HepG2 (cell line): ENCODE data around the gene SURF2. TPM values are rescaled to one million over a fixed set of nuclear protein-coding genes. Genes with fewer than 3 reads are reported as not detected.

Experiments used
- ATAC-seq: fragments of 200-7000 bp; cut with Tn5 transposase; 3 replicates; pipeline ENCODE4 v1.9.1; 2020; ENCODE audit warnings: mild to moderate bottlenecking, moderate library complexity
- BruUV-seq: library from RNA; stranded (reverse); fragments of 400-500 nt; replicated peaks from 2 replicates; lab custom pipeline; 2021; lab: Mats Ljungman, UMichigan
- CTCF ChIA-PET: fragments of 300-600 bp; formaldehyde crosslinking; extraction: SDS; loops from one replicate; lab custom pipeline; 2021; ENCODE audit warnings: low total read pairs, inconsistent platforms, low intra/inter-chr PET ratio; lab: Yijun Ruan, JAX
- POLR2A ChIA-PET: fragments of 350-600 bp; sonication (Branson Sonifier 250); formaldehyde crosslinking; loops from one replicate; lab custom pipeline; 2020; ENCODE audit warnings: antibody characterized with exemption, inconsistent platforms; lab: Yijun Ruan, JAX
- DNase-seq: peaks from one replicate; pipeline ENCODE4 v3.0.0-alpha.2; 2015; ENCODE audit warnings: low spot score
- FAIRE-seq: peaks from 3 replicates; lab custom pipeline; 2011; peaks lifted over from hg19 to GRCh38; lab: Jason Lieb, UNC
- H2AFZ ChIP-seq: one replicate; pipeline ENCODE4 v1.6.1; 2011; ENCODE audit warnings: low read length, inconsistent platforms
- H3K27ac ChIP-seq: fragments of 300-600 bp; 3 replicates; pipeline ENCODE4 v1.8.0; 2011; ENCODE audit warnings: mixed run types, mild to moderate bottlenecking, mixed read lengths, low read length, inconsistent platforms; ENCODE audit not compliant: insufficient read depth; ENCODE audit errors: extremely low read length
- H3K27me3 ChIP-seq, 2 experiments: fragments of 200-600 bp in 1 of 2; 2 replicates in 1 of 2; 3 replicates in 1 of 2; pipeline versions ENCODE4 v1.6.0 to v1.8.0; 2011; ENCODE audit warnings: low read length in 2 of 2, mild to moderate bottlenecking in 2 of 2, moderate library complexity in 2 of 2, inconsistent platforms in 1 of 2; ENCODE audit not compliant: insufficient read depth in 2 of 2, control insufficient read depth in 1 of 2
- H3K36me3 ChIP-seq, 2 experiments: fragments of 200-600 bp in 1 of 2; replicated peaks in 1 of 2; 2 replicates in 1 of 2; 3 replicates in 1 of 2; pipeline versions ENCODE4 v1.5.1 to v1.8.0; 2011; ENCODE audit warnings: low read length in 2 of 2, inconsistent platforms in 1 of 2; ENCODE audit not compliant: insufficient read depth in 2 of 2, control insufficient read depth in 1 of 2
- H3K4me1 ChIP-seq: 2 replicates; pipeline ENCODE4 v1.5.1; 2012; ENCODE audit warnings: low read length, inconsistent platforms; ENCODE audit not compliant: insufficient read depth
- H3K4me2 ChIP-seq: 2 replicates; pipeline ENCODE4 v1.6.0; 2011; ENCODE audit warnings: low read depth, low read length, inconsistent platforms
- H3K4me3 ChIP-seq, 3 experiments: fragments of 200-600 bp in 1 of 3; sonication (generic), shearing (Covaris generic) in 1 of 3; replicated peaks in 1 of 3; 2 replicates each; pipeline ENCODE4 v1.5.1; 2011 to 2016; ENCODE audit warnings: low read length in 3 of 3, inconsistent platforms in 2 of 3, low read depth in 2 of 3, mild to moderate bottlenecking in 2 of 3, control low read depth in 1 of 3, mixed read lengths in 1 of 3; ENCODE audit not compliant: insufficient read depth in 1 of 3
- H3K79me2 ChIP-seq: one replicate; pipeline ENCODE4 v1.6.1; 2011; ENCODE audit warnings: low read length, inconsistent platforms; ENCODE audit not compliant: insufficient read depth
- H3K9ac ChIP-seq: 2 replicates; pipeline ENCODE4 v1.6.0; 2011; ENCODE audit warnings: mild to moderate bottlenecking, low read depth, low read length, inconsistent platforms; ENCODE audit not compliant: insufficient read depth
- H3K9me3 ChIP-seq: 2 replicates; pipeline ENCODE4 v1.5.1; 2012; ENCODE audit warnings: mild to moderate bottlenecking, low read length
- H4K20me1 ChIP-seq: 2 replicates; pipeline ENCODE4 v1.6.0; 2011; ENCODE audit warnings: inconsistent platforms, mild to moderate bottlenecking, low read length, moderate library complexity; ENCODE audit not compliant: insufficient read depth
- CERS6 ChIP-seq: sonication (generic); formaldehyde crosslinking; IDR thresholded peaks from 2 replicates; pipeline ENCODE4 v1.5.0; 2020; ENCODE audit warnings: missing genetic modification reagents
- CSRNP2 ChIP-seq: sonication (generic); formaldehyde crosslinking; conservative IDR thresholded peaks from 2 replicates; pipeline ENCODE4 v1.8.0; 2022; ENCODE audit warnings: low read depth, missing genetic modification reagents
- MIER3 ChIP-seq: IDR thresholded peaks from 2 replicates; pipeline ENCODE4 v1.6.1; 2016; ENCODE audit warnings: missing compliant biosample characterization, borderline replicate concordance
- PHF21A ChIP-seq: sonication (generic); formaldehyde crosslinking; IDR thresholded peaks from 2 replicates; pipeline ENCODE4 v1.5.0; 2020; ENCODE audit warnings: mild to moderate bottlenecking, missing genetic modification reagents
- REPIN1 ChIP-seq: sonication (generic); formaldehyde crosslinking; IDR thresholded peaks from 2 replicates; pipeline ENCODE4 v1.8.0; 2022; ENCODE audit warnings: missing genetic modification reagents, low read depth, mild to moderate bottlenecking, borderline replicate concordance
- TRIM22 ChIP-seq: fragments of 450-650 bp; IDR thresholded peaks from 2 replicates; pipeline ENCODE4 v1.6.1; 2017
- ZFX ChIP-seq: sonication (generic); formaldehyde crosslinking; IDR thresholded peaks from 2 replicates; pipeline ENCODE4 v1.4.0; 2020; ENCODE audit warnings: mild to moderate bottlenecking, low read depth, missing genetic modification reagents, moderate library complexity
- ZNF512B ChIP-seq: sonication (generic); formaldehyde crosslinking; IDR thresholded peaks from 2 replicates; pipeline ENCODE4 v1.5.1; 2020; ENCODE audit warnings: missing genetic modification reagents, mild to moderate bottlenecking, borderline replicate concordance
- ZNF737 ChIP-seq: sonication (generic); formaldehyde crosslinking; IDR thresholded peaks from 2 replicates; pipeline ENCODE4 v1.5.0; 2020; ENCODE audit warnings: missing genetic modification reagents, mild to moderate bottlenecking, borderline replicate concordance
- WGBS: methylation state at CpG from one replicate; pipeline ENCODE4 v1.1.6; 2017; ENCODE audit warnings: low lambda C conversion rate; 5-methylcytosine and 5-hydroxymethylcytosine counted together
- in situ Hi-C: cut with HindIII; loops from 2 replicates; pipeline ENCODE4 v1.10.0; 2017; ENCODE audit warnings: low pct_unique_long_range_greater_than_20kb; ENCODE audit not compliant: extremely low pct_ligation_motif_present
- intact Hi-C: fragments of 100-400 bp; cut with micrococcal nuclease; formaldehyde crosslinking; loops from one replicate; pipeline ENCODE4 v1.10.0; 2022; ENCODE audit not compliant: unreplicated experiment
- polyA plus RNA-seq, 8 experiments: library from polyadenylated mRNA; depleted of rRNA in 3 of 8; stranded (reverse) in 7 of 8; unstranded in 1 of 8; fragments of >200 nt; fragmentation: Illumina TruSeq in 4 of 8; extraction: Trizol in 4 of 8; gene quantifications; 2 replicates each; pipeline versions ENCODE4 v1.2.1 to v1.2.3, GENCODE V29; 2011 to 2016; ENCODE audit warnings: low read depth in 4 of 8, missing spikeins in 1 of 8, mixed read lengths in 1 of 8; ENCODE audit not compliant: insufficient read depth in 1 of 8
- total RNA-seq, 5 experiments: library from RNA; depleted of rRNA; stranded (reverse); fragments of >200 nt; fragmentation: Illumina TruSeq; extraction: Trizol; gene quantifications; 2 replicates each; pipeline ENCODE4 v1.2.3, GENCODE V29; 2016; ENCODE audit warnings: low read depth in 1 of 5

The SURF2 gene
- total and polyA plus RNA-seq, 2 of the 13 experiments (the other 11 are each of a cell fraction or from before 2014, with no cell fraction given), result 6.3 to 13.6 TPM

DNA sequence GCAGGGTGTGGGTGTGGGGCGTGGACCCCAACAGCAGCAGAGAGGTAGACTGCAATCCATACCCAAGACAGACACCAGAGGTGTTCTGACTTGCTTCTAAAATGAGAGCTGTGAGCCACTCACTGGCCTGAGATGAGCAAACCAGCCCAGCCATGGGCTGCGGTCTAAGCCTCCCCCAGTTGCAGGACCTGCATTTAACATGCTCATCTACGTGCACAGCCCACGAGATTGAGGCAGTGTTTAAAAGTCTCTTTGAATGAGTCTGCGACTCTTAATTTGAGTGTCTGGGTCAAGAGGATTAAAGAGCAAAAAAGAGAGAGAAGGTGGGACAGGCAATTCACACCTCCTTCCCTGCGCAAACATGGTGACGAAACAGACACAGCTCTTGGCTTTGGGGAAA, 13.6 kb downstream of the SURF2 start (continued):
- TF ChIP-seq CSRNP2 (CRISPR knock-in tag) (no peak), MIER3 (no peak), ZNF512B (CRISPR knock-in tag) (no peak), ZFX (CRISPR knock-in tag) (no peak)
- TF ChIP-seq, all 625 proteins: peak for 0

DNA sequence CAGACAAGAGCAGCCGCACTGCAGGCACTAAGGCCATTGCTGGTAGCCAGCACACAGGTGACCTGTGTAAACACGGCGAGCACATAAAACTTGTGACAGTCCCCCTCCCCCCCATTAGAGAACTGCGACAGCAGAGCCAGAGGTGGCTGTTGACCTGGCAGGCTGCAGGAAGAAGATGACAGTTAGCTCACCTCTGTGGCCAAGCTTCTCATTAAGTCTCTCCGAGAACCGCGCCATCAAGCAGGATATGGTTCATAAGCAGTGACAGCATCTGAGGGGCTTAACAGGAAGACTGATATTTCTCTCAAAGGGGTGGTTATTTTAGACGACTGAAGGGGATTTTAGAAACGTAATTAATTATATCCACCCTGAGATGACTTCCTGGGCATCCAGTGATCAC, 14.3 kb downstream of the SURF2 start:
- Histone ChIP-seq H3K27me3 (no peaks in the 10 kb centered on the region), H2AFZ (no peak overlapping the region), H3K4me1 (peaks cover 61% of the 10 kb centered on the region), H3K36me3 (peaks cover 17 to 77% of the 10 kb centered on the region in 2 experiments), H3K4me2 (no peak overlapping the region), H3K9me3 (no peaks in the 10 kb centered on the region), H3K27ac (no peak overlapping the region), H3K9ac (no peak overlapping the region), H4K20me1 (peaks cover 94% of the 10 kb centered on the region), H3K79me2 (peaks cover 98% of the 10 kb centered on the region), H3K4me3 (no peak overlapping the region)
- DNase-seq (no peak), ATAC-seq (no peak), FAIRE-seq (no peak)
- CTCF ChIA-PET, result no interaction called here
- POLR2A ChIA-PET, result interaction anchor here (0.8 to 1.5 kb wide), 4 partner anchors 11 to 21 kb away, joined by 3 to 6 read pairs (median 4); partner anchors contain the start of gene SURF1
- TF ChIP-seq REPIN1 (CRISPR knock-in tag) (no peak), TRIM22 (no peak), ZNF737 (no peak), CERS6 (no peak), PHF21A (CRISPR knock-in tag) (no peak)
- in situ Hi-C loops (no loop called here), intact Hi-C loops (no loop called here)
- WGBS, result 92% methylated on average over 9 of the region's 9 CpGs
- BruUV-seq, result no TSS peak
